GM12892 (cell line): ENCODE measurements around the gene STK39.

ENCODE experiments used
- DNase-seq: peaks from one replicate; pipeline ENCODE4 v3.0.0; 2011; ENCODE audit not compliant: insufficient read length
- FAIRE-seq: peaks from 2 replicates; lab custom pipeline; 2011; peaks lifted over from hg19 to GRCh38; lab: Jason Lieb, UNC
- POLR2A ChIP-seq: IDR thresholded peaks from 2 replicates; pipeline ENCODE4 v1.6.1; 2011; ENCODE audit warnings: low read depth, low read length, control low read depth
- POLR2AphosphoS5 ChIP-seq: IDR thresholded peaks from 2 replicates; pipeline ENCODE4 v1.6.1; 2011; ENCODE audit warnings: low read depth, low read length, control low read depth
- TAF1 ChIP-seq: IDR thresholded peaks from 2 replicates; pipeline ENCODE4 v1.6.1; 2011; ENCODE audit warnings: low read depth, mild to moderate bottlenecking, control low read depth, low read length, borderline replicate concordance

Gene STK39

GRCh38 chr2:167957662-167958061, 289.7 kb downstream of the STK39 start:
- TF ChIP-seq POLR2A (no peak), POLR2AphosphoS5 (no peak), TAF1 (no peak)
- DNase-seq (no peak), FAIRE-seq (no peak)

GRCh38 chr2:167955264-167955906, 292.0 kb downstream of the STK39 start:
- no peak for TF ChIP-seq TAF1
- TF ChIP-seq POLR2AphosphoS5 = no peak
- no peak for TF ChIP-seq POLR2A
- FAIRE-seq = no peak
- DNase-seq = no peak

GRCh38 chr2:167954495-167954894, 292.9 kb downstream of the STK39 start:
- no peak for FAIRE-seq
- TF ChIP-seq POLR2A = no peak
- no peak for TF ChIP-seq TAF1
- no peak for TF ChIP-seq POLR2AphosphoS5

GRCh38 chr2:167953776-167954175, 293.6 kb downstream of the STK39 start:
- FAIRE-seq (no peak), DNase-seq (no peak)
- no peak for TF ChIP-seq POLR2A
- TF ChIP-seq TAF1 = no peak
- TF ChIP-seq POLR2AphosphoS5 = no peak

More at GRCh38 chr2:167954495-167954894, 292.9 kb downstream of the STK39 start:
- DNase-seq = no peak

- DNase-seq (no peak), FAIRE-seq (no peak)
- TF ChIP-seq TAF1 = no peak
- TF ChIP-seq POLR2AphosphoS5 = no peak
- no peak for TF ChIP-seq POLR2A
These were observed 296.8 kb downstream of the STK39 start for GRCh38 chr2:167950571-167950970.

- TF ChIP-seq POLR2AphosphoS5 = no peak
- no peak for TF ChIP-seq TAF1
- TF ChIP-seq POLR2A = no peak
- DNase-seq = no peak
- no peak for FAIRE-seq
These were observed 301.0 kb downstream of the STK39 start for GRCh38 chr2:167946441-167946841.

GRCh38 chr2:167945660-167946368, 301.6 kb downstream of the STK39 start:
- FAIRE-seq (no peak), DNase-seq (no peak)
- TF ChIP-seq TAF1 (no peak), POLR2AphosphoS5 (no peak), POLR2A (no peak)

- TF ChIP-seq POLR2A (no peak), TAF1 (no peak), POLR2AphosphoS5 (no peak)
- FAIRE-seq = no peak
- no peak for DNase-seq
These were observed 302.4 kb downstream of the STK39 start for GRCh38 chr2:167944825-167945659.

- no peak for FAIRE-seq
- no peak for DNase-seq
- TF ChIP-seq POLR2A (no peak), POLR2AphosphoS5 (no peak), TAF1 (no peak)
These were observed 303.5 kb downstream of the STK39 start for GRCh38 chr2:167943897-167944296.

- no peak for TF ChIP-seq TAF1
- TF ChIP-seq POLR2AphosphoS5 = no peak
- TF ChIP-seq POLR2A = no peak
- FAIRE-seq (no peak), DNase-seq (no peak)
These were observed 304.0 kb downstream of the STK39 start for GRCh38 chr2:167943368-167943767.

- FAIRE-seq (no peak), DNase-seq (no peak)
- no peak for TF ChIP-seq TAF1
These were observed 304.9 kb downstream of the STK39 start for GRCh38 chr2:167942366-167943081.

GRCh38 chr2:167941604-167942003, 305.8 kb downstream of the STK39 start:
- DNase-seq (no peak), FAIRE-seq (no peak)
- TF ChIP-seq POLR2AphosphoS5 = no peak
- no peak for TF ChIP-seq TAF1
